ENCODE data around the gene FAM163B. TPM values are rescaled to one million over a fixed set of nuclear protein-coding genes. Genes with fewer than 3 reads are reported as not detected.

The FAM163B gene
- total and polyA plus RNA-seq, 2 experiments from 2014 or later: 0.35 to 1.0 TPM

- H3K9me3 ChIP-seq (ENCODE audit: low read depth): no peaks in the 10 kb centered on the region
- H4K20me1 ChIP-seq (ENCODE audit: insufficient read depth, poor library complexity, severe bottlenecking): no peaks in the 10 kb centered on the region
- no peak overlapping the region for H2AFZ ChIP-seq
- no peak overlapping the region for H3K27ac ChIP-seq
- TF ChIP-seq EZH2phosphoT487 (IDR thresholded peaks at IDR 0.05; ENCODE audit: low read depth, severe bottlenecking, unreplicated experiment) (no peak), EZH2 (IDR thresholded peaks at IDR 0.05; ENCODE audit: borderline replicate concordance) (no peak)
- TF ChIP-seq, protein P1, sequence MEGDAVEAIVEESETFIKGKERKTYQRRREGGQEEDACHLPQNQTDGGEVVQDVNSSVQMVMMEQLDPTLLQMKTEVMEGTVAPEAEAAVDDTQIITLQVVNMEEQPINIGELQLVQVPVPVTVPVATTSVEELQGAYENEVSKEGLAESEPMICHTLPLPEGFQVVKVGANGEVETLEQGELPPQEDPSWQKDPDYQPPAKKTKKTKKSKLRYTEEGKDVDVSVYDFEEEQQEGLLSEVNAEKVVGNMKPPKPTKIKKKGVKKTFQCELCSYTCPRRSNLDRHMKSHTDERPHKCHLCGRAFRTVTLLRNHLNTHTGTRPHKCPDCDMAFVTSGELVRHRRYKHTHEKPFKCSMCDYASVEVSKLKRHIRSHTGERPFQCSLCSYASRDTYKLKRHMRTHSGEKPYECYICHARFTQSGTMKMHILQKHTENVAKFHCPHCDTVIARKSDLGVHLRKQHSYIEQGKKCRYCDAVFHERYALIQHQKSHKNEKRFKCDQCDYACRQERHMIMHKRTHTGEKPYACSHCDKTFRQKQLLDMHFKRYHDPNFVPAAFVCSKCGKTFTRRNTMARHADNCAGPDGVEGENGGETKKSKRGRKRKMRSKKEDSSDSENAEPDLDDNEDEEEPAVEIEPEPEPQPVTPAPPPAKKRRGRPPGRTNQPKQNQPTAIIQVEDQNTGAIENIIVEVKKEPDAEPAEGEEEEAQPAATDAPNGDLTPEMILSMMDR (IDR thresholded peaks at IDR 0.05; ENCODE audit: poor library complexity): no peak
- H3K9me2 ChIP-seq (replicated peaks; ENCODE audit: insufficient read depth): no peaks in the 10 kb centered on the region
- H3K27me3 ChIP-seq: peaks cover 45% of the 10 kb centered on the region
- no peaks in the 10 kb centered on the region for H3K4me1 ChIP-seq (ENCODE audit: insufficient read depth)
- H3K4me2 ChIP-seq: no peak overlapping the region
- 87% methylated on average over 8 of the region's 8 CpGs for WGBS (ENCODE audit: low lambda C conversion rate, missing lambda C conversion rate)
- H3K36me3 ChIP-seq (replicated peaks; ENCODE audit: insufficient read depth, low read depth): no peaks in the 10 kb centered on the region
- DNase-seq (ENCODE audit: low spot score): no peak
- H3K4me3 ChIP-seq: no peak overlapping the region
- H3K79me2 ChIP-seq: no peaks in the 10 kb centered on the region
These were observed 1.2 kb downstream of the FAM163B start for GRCh38 chr9:133607976-133608375.

- TF ChIP-seq, protein P1 (IDR thresholded peaks at IDR 0.05; ENCODE audit: poor library complexity): no peak
- TF ChIP-seq EZH2phosphoT487 (IDR thresholded peaks at IDR 0.05; ENCODE audit: low read depth, severe bottlenecking, unreplicated experiment) (no peak), EZH2 (IDR thresholded peaks at IDR 0.05; ENCODE audit: borderline replicate concordance) (no peak)
- H4K20me1 ChIP-seq (ENCODE audit: insufficient read depth, poor library complexity, severe bottlenecking): no peaks in the 10 kb centered on the region
- no peak overlapping the region for H3K4me2 ChIP-seq
- H3K4me1 ChIP-seq (ENCODE audit: insufficient read depth): no peaks in the 10 kb centered on the region
- H3K9me3 ChIP-seq (ENCODE audit: low read depth): no peaks in the 10 kb centered on the region
- no peak overlapping the region for H3K4me3 ChIP-seq
- H3K36me3 ChIP-seq (replicated peaks; ENCODE audit: insufficient read depth, low read depth): no peaks in the 10 kb centered on the region
- peaks cover 39% of the 10 kb centered on the region for H3K27me3 ChIP-seq
- H3K27ac ChIP-seq: no peak overlapping the region
- 71% methylated on average over 7 of the region's 7 CpGs for WGBS (ENCODE audit: low lambda C conversion rate, missing lambda C conversion rate)
- H3K9me2 ChIP-seq (replicated peaks; ENCODE audit: insufficient read depth): no peaks in the 10 kb centered on the region
- no peak for DNase-seq (ENCODE audit: low spot score)
- no peak overlapping the region for H2AFZ ChIP-seq
- no peaks in the 10 kb centered on the region for H3K79me2 ChIP-seq
These were observed 1.8 kb downstream of the FAM163B start for GRCh38 chr9:133607381-133607780.

- no peak overlapping the region for H3K4me2 ChIP-seq
- H3K4me3 ChIP-seq: no peak overlapping the region
- H4K20me1 ChIP-seq (ENCODE audit: insufficient read depth, poor library complexity, severe bottlenecking): no peaks in the 10 kb centered on the region
- no peak for DNase-seq (ENCODE audit: low spot score)
- H3K9me3 ChIP-seq (ENCODE audit: low read depth): no peaks in the 10 kb centered on the region
- no peak overlapping the region for H2AFZ ChIP-seq
- H3K27ac ChIP-seq: no peak overlapping the region
- TF ChIP-seq EZH2 (IDR thresholded peaks at IDR 0.05; ENCODE audit: borderline replicate concordance) (no peak), EZH2phosphoT487 (IDR thresholded peaks at IDR 0.05; ENCODE audit: low read depth, severe bottlenecking, unreplicated experiment) (no peak)
- TF ChIP-seq, protein P1 (IDR thresholded peaks at IDR 0.05; ENCODE audit: poor library complexity): no peak
- no peaks in the 10 kb centered on the region for H3K9me2 ChIP-seq (replicated peaks; ENCODE audit: insufficient read depth)
- no peaks in the 10 kb centered on the region for H3K79me2 ChIP-seq
- H3K36me3 ChIP-seq (replicated peaks; ENCODE audit: insufficient read depth, low read depth): no peaks in the 10 kb centered on the region
- 63% methylated on average over 8 of the region's 8 CpGs for WGBS (ENCODE audit: low lambda C conversion rate, missing lambda C conversion rate)
- no peaks in the 10 kb centered on the region for H3K4me1 ChIP-seq (ENCODE audit: insufficient read depth)
- H3K27me3 ChIP-seq: peaks cover 32% of the 10 kb centered on the region
These were observed 2.5 kb downstream of the FAM163B start for GRCh38 chr9:133606708-133607025.

Measured in hepatocyte (in vitro differentiated cells).